A673 (cell line): ENCODE results near the gene NFKB1.

ENCODE experiments used
- EZH2 ChIP-seq: fragments of 200-600 bp; sonication (generic); IDR thresholded peaks from 2 replicates; pipeline ENCODE4 v1.6.1; 2017; ENCODE audit warnings: borderline replicate concordance, low read depth, mild to moderate bottlenecking, mixed read lengths, antibody characterized with exemption, low read length; ENCODE audit not compliant: poor library complexity, severe bottlenecking
- TF ChIP-seq, protein P1 (sequence below): fragments of 300-800, 200-600 bp; sonication (generic); conservative IDR thresholded peaks from 2 replicates; pipeline ENCODE4 v1.5.1; 2017; ENCODE audit warnings: low read depth, mild to moderate bottlenecking, antibody characterized with exemption, low read length, moderate library complexity, mixed read lengths

DNA sequence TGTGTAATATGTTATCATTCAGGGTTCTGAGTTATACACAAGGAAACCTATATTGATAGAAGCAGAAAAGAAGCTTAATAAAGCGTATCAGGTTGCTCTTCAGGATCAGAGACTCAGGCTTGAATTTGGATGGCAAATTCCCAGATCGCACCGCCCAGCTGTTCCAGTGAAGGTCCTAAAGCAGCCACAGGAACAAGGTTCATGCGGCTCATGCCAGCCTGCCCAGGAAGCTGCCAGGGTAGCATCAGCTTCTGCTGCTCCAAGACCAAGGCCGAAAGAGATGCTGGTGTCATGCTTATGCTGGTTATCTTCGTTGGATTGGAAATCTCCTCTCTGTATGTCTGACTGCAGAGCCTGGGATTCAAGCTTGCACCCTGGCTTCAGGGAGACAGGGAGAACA lies 131.9 kb downstream of the NFKB1 start:
- TF ChIP-seq, protein P1, sequence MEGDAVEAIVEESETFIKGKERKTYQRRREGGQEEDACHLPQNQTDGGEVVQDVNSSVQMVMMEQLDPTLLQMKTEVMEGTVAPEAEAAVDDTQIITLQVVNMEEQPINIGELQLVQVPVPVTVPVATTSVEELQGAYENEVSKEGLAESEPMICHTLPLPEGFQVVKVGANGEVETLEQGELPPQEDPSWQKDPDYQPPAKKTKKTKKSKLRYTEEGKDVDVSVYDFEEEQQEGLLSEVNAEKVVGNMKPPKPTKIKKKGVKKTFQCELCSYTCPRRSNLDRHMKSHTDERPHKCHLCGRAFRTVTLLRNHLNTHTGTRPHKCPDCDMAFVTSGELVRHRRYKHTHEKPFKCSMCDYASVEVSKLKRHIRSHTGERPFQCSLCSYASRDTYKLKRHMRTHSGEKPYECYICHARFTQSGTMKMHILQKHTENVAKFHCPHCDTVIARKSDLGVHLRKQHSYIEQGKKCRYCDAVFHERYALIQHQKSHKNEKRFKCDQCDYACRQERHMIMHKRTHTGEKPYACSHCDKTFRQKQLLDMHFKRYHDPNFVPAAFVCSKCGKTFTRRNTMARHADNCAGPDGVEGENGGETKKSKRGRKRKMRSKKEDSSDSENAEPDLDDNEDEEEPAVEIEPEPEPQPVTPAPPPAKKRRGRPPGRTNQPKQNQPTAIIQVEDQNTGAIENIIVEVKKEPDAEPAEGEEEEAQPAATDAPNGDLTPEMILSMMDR: no peak
- no peak for TF ChIP-seq EZH2
